Stimulated activated CD8-positive, alpha-beta memory T cell treated with anti-CD3 and anti-CD28 coated beads, Interleukin-4, amount 100 ng/mL, for 4 hours (primary cell): ENCODE results near the gene ARL8A.

Experiments
- DNase-seq, 2 donors: peaks; one replicate each; pipeline ENCODE4 v3.0.0-alpha.2; 2020; ENCODE audit warnings: low read depth in 2 of 2, low spot score in 1 of 2

The ARL8A gene

GRCh38 chr1:202084791-202085681 lies 59.5 kb downstream of the ARL8A start:
- no peak for DNase-seq
